Measurements from ENCODE around the gene GULP1. TPM values are rescaled to one million over a fixed set of nuclear protein-coding genes. Genes with fewer than 3 reads are reported as not detected.
A peak's percentile ranks its signal among the peaks of the same experiment; 100 is the strongest.

The GULP1 gene
- total RNA-seq, 2 donors from 2014 or later: 15.3 to 26.5 TPM

DNA sequence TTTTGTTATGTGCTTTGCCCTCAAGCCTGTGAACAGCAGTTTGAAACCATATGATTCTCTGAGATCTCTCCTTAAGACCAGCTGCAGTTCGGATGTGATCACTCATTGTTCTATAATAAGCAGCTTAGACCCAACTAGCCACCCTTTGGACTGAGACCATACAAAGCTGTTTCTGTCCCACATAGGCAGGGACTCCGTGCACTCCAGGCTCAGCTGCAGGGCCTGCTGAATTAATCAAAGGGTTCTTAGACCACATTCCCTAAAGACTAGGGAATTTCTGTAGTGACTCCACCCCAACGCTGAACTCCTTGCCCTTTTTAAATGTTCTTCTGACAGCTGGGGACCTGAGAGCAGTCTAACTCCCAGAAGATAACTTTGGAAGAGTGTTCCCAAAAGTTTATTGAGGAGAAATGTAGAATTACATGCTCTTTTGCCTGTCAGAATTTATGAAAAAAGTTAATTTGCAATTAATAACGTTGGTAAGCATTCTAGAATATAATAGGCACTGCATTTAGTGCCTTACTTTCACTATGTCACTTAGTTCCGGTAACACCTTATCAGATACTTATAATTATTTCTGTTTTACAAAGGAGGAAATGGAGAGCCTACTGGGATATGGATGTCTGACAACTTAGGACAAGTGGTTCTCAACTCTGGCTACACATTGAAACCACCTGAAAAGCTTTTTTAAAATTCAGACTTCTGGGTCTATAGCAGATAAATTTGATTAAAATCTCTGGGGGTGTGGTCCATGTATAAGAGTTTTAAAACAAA is 42.3 kb downstream of the GULP1 start:
- TF ChIP-seq, protein P1, sequence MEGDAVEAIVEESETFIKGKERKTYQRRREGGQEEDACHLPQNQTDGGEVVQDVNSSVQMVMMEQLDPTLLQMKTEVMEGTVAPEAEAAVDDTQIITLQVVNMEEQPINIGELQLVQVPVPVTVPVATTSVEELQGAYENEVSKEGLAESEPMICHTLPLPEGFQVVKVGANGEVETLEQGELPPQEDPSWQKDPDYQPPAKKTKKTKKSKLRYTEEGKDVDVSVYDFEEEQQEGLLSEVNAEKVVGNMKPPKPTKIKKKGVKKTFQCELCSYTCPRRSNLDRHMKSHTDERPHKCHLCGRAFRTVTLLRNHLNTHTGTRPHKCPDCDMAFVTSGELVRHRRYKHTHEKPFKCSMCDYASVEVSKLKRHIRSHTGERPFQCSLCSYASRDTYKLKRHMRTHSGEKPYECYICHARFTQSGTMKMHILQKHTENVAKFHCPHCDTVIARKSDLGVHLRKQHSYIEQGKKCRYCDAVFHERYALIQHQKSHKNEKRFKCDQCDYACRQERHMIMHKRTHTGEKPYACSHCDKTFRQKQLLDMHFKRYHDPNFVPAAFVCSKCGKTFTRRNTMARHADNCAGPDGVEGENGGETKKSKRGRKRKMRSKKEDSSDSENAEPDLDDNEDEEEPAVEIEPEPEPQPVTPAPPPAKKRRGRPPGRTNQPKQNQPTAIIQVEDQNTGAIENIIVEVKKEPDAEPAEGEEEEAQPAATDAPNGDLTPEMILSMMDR (conservative IDR thresholded peaks at IDR 0.05): no peak
- Mint-ChIP-seq H3K4me1 (peaks cover 15% of the 10 kb centered on the region), H3K36me3 (ENCODE audit: low read depth) (no peaks in the 10 kb centered on the region), H3K9me3 (no peaks in the 10 kb centered on the region), H3K27me3 (ENCODE audit: insufficient read depth) (no peaks in the 10 kb centered on the region), H3K4me3 (no peak overlapping the region), H3K27ac (no peak overlapping the region)
- Histone ChIP-seq H3K9me3 (ENCODE audit: control insufficient read depth, low read length) (no peaks in the 10 kb centered on the region), H3K4me1 (ENCODE audit: control insufficient read depth, insufficient read depth, low read length) (no peaks in the 10 kb centered on the region), H3K36me3 (ENCODE audit: control insufficient read depth, insufficient read depth, low read length) (no peaks in the 10 kb centered on the region), H3K27ac (ENCODE audit: low read depth, low read length) (peak overlapping the region; percentile 70), H3K4me3 (ENCODE audit: low read length) (no peak overlapping the region), H3K9ac (ENCODE audit: extremely low read depth, low read length, poor library complexity, severe bottlenecking) (no peak overlapping the region), H3K27me3 (ENCODE audit: control insufficient read depth, insufficient read depth, low read length, poor library complexity, severe bottlenecking) (no peaks in the 10 kb centered on the region)
- no peak for DNase-seq
- WGBS, 2 experiments (ENCODE audit: insufficient coverage in 1 of 2, insufficient read length in 1 of 2): 75 to 77% methylated on average over 3 to 5 of the region's 5 CpGs

DNA sequence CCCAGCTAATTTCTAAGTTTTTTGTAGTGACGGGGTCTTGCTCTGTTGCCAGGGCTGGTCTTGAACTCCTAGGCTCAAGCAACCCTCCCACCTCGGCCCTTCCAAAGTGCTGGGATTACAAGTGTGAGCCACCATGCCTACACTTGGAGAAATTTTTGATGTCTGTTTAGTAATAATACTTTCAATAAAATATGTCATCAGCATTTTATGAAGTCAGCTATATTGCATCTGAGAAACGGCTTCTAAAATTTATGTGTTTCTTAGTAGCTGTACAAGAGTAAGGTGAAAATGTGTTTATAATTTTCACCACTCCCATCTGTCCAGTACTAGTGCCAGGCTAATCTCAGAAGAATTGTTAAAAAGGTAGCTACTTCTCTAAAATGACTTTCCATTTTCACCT is 46.8 kb downstream of the GULP1 start:
- H3K27me3 Mint-ChIP-seq (ENCODE audit: insufficient read depth): no peaks in the 10 kb centered on the region
- no peaks in the 10 kb centered on the region for H3K9me3 ChIP-seq (ENCODE audit: control insufficient read depth, low read length)
- H3K27me3 ChIP-seq (ENCODE audit: control insufficient read depth, insufficient read depth, low read length, poor library complexity, severe bottlenecking): no peaks in the 10 kb centered on the region
- no peaks in the 10 kb centered on the region for H3K4me1 ChIP-seq (ENCODE audit: control insufficient read depth, insufficient read depth, low read length)
- H3K4me1 Mint-ChIP-seq: peaks cover 10% of the 10 kb centered on the region
- H3K27ac ChIP-seq (ENCODE audit: low read depth, low read length): no peak overlapping the region
- no peak for DNase-seq
- no peaks in the 10 kb centered on the region for H3K36me3 Mint-ChIP-seq (ENCODE audit: low read depth)
- no peak overlapping the region for H3K9ac ChIP-seq (ENCODE audit: extremely low read depth, low read length, poor library complexity, severe bottlenecking)
- 95% methylated on average over 2 of the region's 3 CpGs; no CpG with 5 or more reads in 1 of the 2 experiments for WGBS, 2 experiments (ENCODE audit: insufficient coverage in 1 of 2, insufficient read length in 1 of 2)
- no peak overlapping the region for H3K27ac Mint-ChIP-seq
- H3K4me3 ChIP-seq (ENCODE audit: low read length): no peak overlapping the region
- H3K9me3 Mint-ChIP-seq: no peaks in the 10 kb centered on the region
- no peak overlapping the region for H3K4me3 Mint-ChIP-seq
- H3K36me3 ChIP-seq (ENCODE audit: control insufficient read depth, insufficient read depth, low read length): no peaks in the 10 kb centered on the region
- TF ChIP-seq, protein P1 (conservative IDR thresholded peaks at IDR 0.05): no peak

DNA sequence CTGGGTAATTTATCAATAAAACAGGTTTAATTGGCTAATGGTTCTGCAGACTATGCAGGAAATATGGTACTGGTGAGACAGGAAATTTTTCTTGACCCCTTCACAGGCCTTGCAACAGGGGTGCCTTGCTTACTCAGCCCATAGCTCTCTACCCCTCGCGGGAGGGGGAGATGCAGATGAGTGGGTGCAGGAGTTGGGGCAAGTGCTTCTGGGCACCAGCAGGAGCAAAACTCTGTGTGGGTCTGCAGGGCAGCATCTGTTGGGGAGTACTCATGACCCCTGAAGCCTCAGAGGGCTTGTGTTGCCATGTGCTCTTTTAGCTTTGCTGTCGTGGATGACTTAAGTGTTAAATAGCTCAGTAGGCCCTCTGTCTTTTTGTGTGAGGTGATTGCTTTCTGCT is 48.6 kb downstream of the GULP1 start:
- Mint-ChIP-seq H3K4me3 (no peak overlapping the region), H3K4me1 (peaks cover 4% of the 10 kb centered on the region), H3K9me3 (no peaks in the 10 kb centered on the region), H3K27ac (no peak overlapping the region), H3K27me3 (ENCODE audit: insufficient read depth) (no peaks in the 10 kb centered on the region), H3K36me3 (ENCODE audit: low read depth) (no peaks in the 10 kb centered on the region)
- TF ChIP-seq, protein P1 (conservative IDR thresholded peaks at IDR 0.05): no peak
- H3K4me3 ChIP-seq (ENCODE audit: low read length): no peak overlapping the region
- no peaks in the 10 kb centered on the region for H3K4me1 ChIP-seq (ENCODE audit: control insufficient read depth, insufficient read depth, low read length)
- H3K9me3 ChIP-seq (ENCODE audit: control insufficient read depth, low read length): no peaks in the 10 kb centered on the region
- H3K27me3 ChIP-seq (ENCODE audit: control insufficient read depth, insufficient read depth, low read length, poor library complexity, severe bottlenecking): no peaks in the 10 kb centered on the region
- H3K27ac ChIP-seq (ENCODE audit: low read depth, low read length): no peak overlapping the region
- 78% methylated on average over 3 of the region's 3 CpGs; no CpG with 5 or more reads in 1 of the 2 experiments for WGBS, 2 experiments (ENCODE audit: insufficient coverage in 1 of 2, insufficient read length in 1 of 2)
- no peaks in the 10 kb centered on the region for H3K36me3 ChIP-seq (ENCODE audit: control insufficient read depth, insufficient read depth, low read length)
- no peak for DNase-seq
- H3K9ac ChIP-seq (ENCODE audit: extremely low read depth, low read length, poor library complexity, severe bottlenecking): no peak overlapping the region

Data from endodermal cell (in vitro differentiated cells).